Measurements from ENCODE around the gene SLC25A47.
A peak's percentile ranks its signal among the peaks of the same experiment; 100 is the strongest.
"Not testable (repeated sequence)": the region's sequence is repeated elsewhere in the genome, so short reads cannot be mapped to it uniquely, and the experiment has no call there.

Gene SLC25A47

DNA sequence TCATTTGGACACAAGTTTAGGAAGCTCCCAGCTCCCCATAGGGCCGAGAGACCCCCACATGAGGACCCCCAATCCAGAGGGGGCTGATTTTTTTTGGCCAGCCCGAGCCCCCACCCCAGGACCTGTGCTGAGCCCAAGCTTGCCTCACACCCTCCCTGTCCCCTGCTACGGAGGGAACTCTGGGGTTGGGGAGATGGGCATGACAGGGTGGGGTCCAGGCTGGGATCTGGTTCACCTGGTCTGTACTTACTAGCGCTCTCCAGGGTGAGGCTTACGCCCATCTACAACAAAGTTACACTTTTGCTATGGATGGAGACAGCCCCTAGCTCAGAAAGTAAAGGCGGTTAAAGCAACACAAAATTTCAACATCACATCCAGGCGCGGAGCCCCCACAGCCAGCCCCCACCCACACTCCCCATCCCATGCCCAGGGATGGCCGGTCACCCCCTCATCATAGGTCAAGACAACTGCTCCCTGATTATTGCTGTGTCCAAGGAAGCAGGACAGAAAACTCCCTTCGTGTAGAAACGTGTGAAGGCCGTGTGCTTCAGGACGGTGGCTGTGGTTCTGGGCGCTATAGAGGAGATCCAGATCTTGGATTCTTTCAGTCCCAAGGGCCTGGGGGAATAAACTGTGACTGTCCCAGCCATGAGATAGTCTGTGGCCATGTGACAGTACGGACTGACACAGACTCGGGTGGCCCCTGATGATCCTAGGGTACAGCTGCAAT, 27.6 kb upstream of the SLC25A47 start:
- Histone ChIP-seq H3K4me3 (ENCODE audit: low read length) (no peak overlapping the region), H3K4me2 (ENCODE audit: low read length) (0 out of 2 replicates have a peak overlapping the region, but pooled peaks have one; percentile 22)

DNA sequence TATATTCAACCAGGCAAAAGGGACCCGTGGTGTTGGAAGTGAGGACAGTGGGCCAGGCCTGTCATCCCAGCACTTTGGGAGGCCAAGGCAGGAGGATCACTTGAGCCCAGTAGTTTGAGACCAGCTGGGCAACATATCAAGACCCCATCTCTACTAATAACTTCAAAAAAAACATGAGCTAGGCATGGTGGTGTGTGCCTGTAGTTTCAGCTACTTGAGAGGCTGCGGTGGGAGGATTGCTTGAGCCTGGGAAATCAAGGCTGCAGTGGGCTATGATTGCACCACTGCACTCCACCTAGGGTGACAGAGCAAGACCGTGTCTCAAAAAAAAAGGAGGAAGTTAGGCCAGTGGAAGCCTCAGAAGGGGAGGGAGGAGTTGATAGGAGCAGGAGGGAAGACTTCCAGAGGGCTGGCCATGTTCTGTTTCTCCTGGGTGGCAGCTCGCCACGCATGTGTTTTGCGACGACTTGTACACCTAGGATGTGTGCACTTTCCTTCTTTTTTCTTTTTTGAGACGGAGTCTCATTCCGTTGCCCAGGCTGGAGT, 27.0 kb upstream of the SLC25A47 start:
- peaks cover 60% of the 10 kb centered on the region for H3K4me1 ChIP-seq (ENCODE audit: control insufficient read depth, low read length)

More for the DNA sequence above, 27.6 kb upstream of the SLC25A47 start:
- Histone ChIP-seq H3K27me3 (ENCODE audit: control insufficient read depth, low read length) (no peaks in the 10 kb centered on the region), H3F3A (ENCODE audit: control insufficient read depth, insufficient read depth) (peaks cover 4% of the 10 kb centered on the region), H4K20me1 (ENCODE audit: control insufficient read depth, insufficient read depth, low read depth, low read length) (no peaks in the 10 kb centered on the region), H3K9me3 (ENCODE audit: control insufficient read depth, insufficient read depth, low read length) (no peaks in the 10 kb centered on the region), H3K9me2 (replicated peaks; ENCODE audit: control insufficient read depth, low read length) (no peaks in the 10 kb centered on the region), H3K79me2 (ENCODE audit: control insufficient read depth, low read length) (no peaks in the 10 kb centered on the region), H3K4me1 (ENCODE audit: control insufficient read depth, low read length) (peaks cover 60% of the 10 kb centered on the region), H3K27ac (ENCODE audit: low read depth, low read length) (no peak overlapping the region), H3K36me3 (ENCODE audit: control insufficient read depth, low read length) (no peaks in the 10 kb centered on the region)
- TF ChIP-seq EZH2phosphoT487 (IDR thresholded peaks at IDR 0.05; ENCODE audit: borderline replicate concordance, low read length) (no peak), CTCF (IDR thresholded peaks at IDR 0.05; ENCODE audit: low read depth, low read length, poor library complexity, severe bottlenecking) (no peak)

DNA sequence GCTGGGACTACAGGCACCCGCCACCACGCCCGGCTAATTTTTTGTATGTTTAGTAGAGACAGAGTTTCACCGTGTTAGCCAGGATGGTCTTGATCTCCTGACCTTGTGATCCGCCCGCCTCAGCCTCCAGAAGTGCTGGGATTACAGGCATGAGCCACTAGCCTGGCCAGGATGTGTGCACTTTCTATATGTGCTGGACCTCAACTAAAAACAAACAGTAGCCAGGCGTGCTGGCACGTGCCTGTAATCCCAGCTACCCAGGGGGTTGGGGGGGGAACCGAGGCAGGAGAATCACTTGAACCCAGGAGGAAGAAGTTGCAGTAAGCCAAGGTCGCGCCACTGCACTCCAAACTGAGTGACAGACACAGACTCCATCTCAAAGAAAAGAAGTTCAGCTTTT, 26.4 kb upstream of the SLC25A47 start:
- Histone ChIP-seq H3K4me1 (ENCODE audit: control insufficient read depth, low read length) (peaks cover 60% of the 10 kb centered on the region), H3K4me2 (ENCODE audit: low read length) (peak overlapping the region; percentile 71), H3K4me3 (ENCODE audit: low read length) (peak overlapping the region; percentile 31; the same call in 1 of the 2 replicates), H3K27ac (ENCODE audit: low read depth, low read length) (peak overlapping the region; percentile 59)
- not testable (repeated sequence) for H3K79me2 ChIP-seq (ENCODE audit: control insufficient read depth, low read length); H3K9me2 ChIP-seq (replicated peaks; ENCODE audit: control insufficient read depth, low read length); H3F3A ChIP-seq (ENCODE audit: control insufficient read depth, insufficient read depth); H3K9me3 ChIP-seq (ENCODE audit: control insufficient read depth, insufficient read depth, low read length); H3K27me3 ChIP-seq (ENCODE audit: control insufficient read depth, low read length); H4K20me1 ChIP-seq (ENCODE audit: control insufficient read depth, insufficient read depth, low read depth, low read length); H3K36me3 ChIP-seq (ENCODE audit: control insufficient read depth, low read length)

More for the DNA sequence above, 27.0 kb upstream of the SLC25A47 start:
- no peaks in the 10 kb centered on the region for H4K20me1 ChIP-seq (ENCODE audit: control insufficient read depth, insufficient read depth, low read depth, low read length)
- H3K9me3 ChIP-seq (ENCODE audit: control insufficient read depth, insufficient read depth, low read length): no peaks in the 10 kb centered on the region
- TF ChIP-seq CTCF (IDR thresholded peaks at IDR 0.05; ENCODE audit: low read depth, low read length, poor library complexity, severe bottlenecking): no peak
- no peak for TF ChIP-seq EZH2phosphoT487 (IDR thresholded peaks at IDR 0.05; ENCODE audit: borderline replicate concordance, low read length)
- no peaks in the 10 kb centered on the region for H3K9me2 ChIP-seq (replicated peaks; ENCODE audit: control insufficient read depth, low read length)
- H3K27me3 ChIP-seq (ENCODE audit: control insufficient read depth, low read length): no peaks in the 10 kb centered on the region
- H3F3A ChIP-seq (ENCODE audit: control insufficient read depth, insufficient read depth): peaks cover 4% of the 10 kb centered on the region
- no peaks in the 10 kb centered on the region for H3K36me3 ChIP-seq (ENCODE audit: control insufficient read depth, low read length)
- no peak overlapping the region for H3K27ac ChIP-seq (ENCODE audit: low read depth, low read length)
- no peaks in the 10 kb centered on the region for H3K79me2 ChIP-seq (ENCODE audit: control insufficient read depth, low read length)
- peak overlapping the region; percentile 22; the same call in 1 of the 2 replicates for H3K4me2 ChIP-seq (ENCODE audit: low read length)
- H3K4me3 ChIP-seq (ENCODE audit: low read length): no peak overlapping the region
